ENCODE measurements around the gene MGAT4C.

- TF ChIP-seq PATZ1 (CRISPR knock-in tag; IDR thresholded peaks at IDR 0.05; ENCODE audit: borderline replicate concordance) (no peak), TCF4 (CRISPR knock-in tag; IDR thresholded peaks at IDR 0.05; ENCODE audit: borderline replicate concordance) (no peak), ISL1 (CRISPR knock-in tag; IDR thresholded peaks at IDR 0.05) (no peak; the same call in 1 of the 2 replicates), TSHZ2 (CRISPR knock-in tag; IDR thresholded peaks at IDR 0.05) (no peak), ZFP30 (CRISPR knock-in tag; IDR thresholded peaks at IDR 0.05) (no peak), RARB (CRISPR knock-in tag; IDR thresholded peaks at IDR 0.05) (no peak), PPARA (CRISPR knock-in tag; IDR thresholded peaks at IDR 0.05; ENCODE audit: borderline replicate concordance) (no peak), GLIS3 (CRISPR knock-in tag; IDR thresholded peaks at IDR 0.05) (no peak), OSR1 (CRISPR knock-in tag; IDR thresholded peaks at IDR 0.05) (no peak), ZC3H10 (CRISPR knock-in tag; IDR thresholded peaks at IDR 0.05) (no peak), SNAI2 (CRISPR knock-in tag; IDR thresholded peaks at IDR 0.05) (no peak), CSRNP3 (CRISPR knock-in tag; IDR thresholded peaks at IDR 0.05) (no peak)
These were observed 107.6 kb downstream of the MGAT4C start for GRCh38 chr12:86148612-86149011.
